PC-9 (cell line): ENCODE data around the gene HLA-DOA. TPM values are rescaled to one million over a fixed set of nuclear protein-coding genes. Genes with fewer than 3 reads are reported as not detected.

Source experiments
- BruUV-seq: library from RNA; stranded (reverse); fragments of 400-500 nt; replicated peaks from 2 replicates; lab custom pipeline; 2021; lab: Mats Ljungman, UMichigan
- CTCF ChIA-PET: fragments of 300-600 bp; sonication (Branson Sonifier 250); formaldehyde crosslinking; loops from one replicate; lab custom pipeline; 2022; ENCODE audit warnings: antibody characterized with exemption; lab: Charles Lee
- POLR2A ChIA-PET: fragments of 300-600 bp; sonication (Branson Sonifier 250); formaldehyde crosslinking; loops from one replicate; lab custom pipeline; 2022; ENCODE audit warnings: antibody characterized with exemption; ENCODE audit not compliant: unreplicated experiment; lab: Charles Lee
- DNase-seq, 2 experiments: peaks; one replicate each; pipeline versions ENCODE4 v3.0.0 to v3.0.0-alpha.2; 2015 to 2022; ENCODE audit warnings: mixed read lengths in 1 of 2
- H2AFZ ChIP-seq: fragments of 200-600 bp; sonication (generic); 2 replicates; pipeline ENCODE4 v1.8.1; 2017; ENCODE audit warnings: antibody characterized with exemption
- H3F3A ChIP-seq: fragments of 200-600 bp; sonication (generic); 2 replicates; pipeline ENCODE4 v1.8.1; 2017; ENCODE audit warnings: antibody characterized with exemption, mild to moderate bottlenecking, low read depth; ENCODE audit not compliant: insufficient read depth
- H3K27ac ChIP-seq: fragments of 200-600 bp; sonication (generic); 2 replicates; pipeline ENCODE4 v1.6.1; 2016; ENCODE audit warnings: mixed run types
- H3K27me3 ChIP-seq: fragments of 200-600 bp; sonication (generic); 2 replicates; pipeline ENCODE4 v1.6.1; 2016; ENCODE audit warnings: low read depth, mixed run types; ENCODE audit not compliant: insufficient read depth
- H3K36me3 ChIP-seq: fragments of 200-600 bp; sonication (generic); 2 replicates; pipeline ENCODE4 v1.6.1; 2016; ENCODE audit warnings: low read depth, mixed run types
- H3K4me1 ChIP-seq: fragments of 200-600 bp; sonication (generic); replicated peaks from 2 replicates; pipeline ENCODE4 v1.6.1; 2016; ENCODE audit warnings: mixed run types; ENCODE audit not compliant: insufficient read depth
- H3K4me2 ChIP-seq: fragments of 200-600 bp; sonication (generic); 2 replicates; pipeline ENCODE4 v1.6.1; 2017; ENCODE audit warnings: mixed run types
- H3K4me3 ChIP-seq: fragments of 200-600 bp; sonication (generic); 2 replicates; pipeline ENCODE4 v1.6.1; 2016; ENCODE audit warnings: mixed run types
- H3K79me2 ChIP-seq: fragments of 200-600 bp; sonication (generic); 2 replicates; pipeline ENCODE4 v1.6.1; 2017; ENCODE audit warnings: low read depth, mixed run types
- H3K9me2 ChIP-seq: fragments of 200-600 bp; sonication (generic); 2 replicates; pipeline ENCODE4 v1.8.1; 2017; ENCODE audit warnings: mild to moderate bottlenecking; ENCODE audit not compliant: insufficient read depth
- H3K9me3 ChIP-seq: fragments of 200-600 bp; sonication (generic); 2 replicates; pipeline ENCODE4 v1.8.1; 2016; ENCODE audit warnings: low read depth; ENCODE audit not compliant: insufficient read depth
- H4K20me1 ChIP-seq: fragments of 200-600 bp; sonication (generic); 2 replicates; pipeline ENCODE4 v1.8.1; 2017; ENCODE audit not compliant: insufficient read depth
- EZH2 ChIP-seq: fragments of 200-600 bp; sonication (generic); IDR thresholded peaks from 2 replicates; pipeline ENCODE4 v1.8.0; 2017; ENCODE audit warnings: antibody characterized with exemption, low read depth
- intact Hi-C: fragments of 100-400 bp; cut with micrococcal nuclease; formaldehyde crosslinking; loops from one replicate; pipeline ENCODE4 v1.10.0; 2022; ENCODE audit not compliant: unreplicated experiment
- total RNA-seq: library from RNA; stranded (reverse); gene quantifications from 2 replicates; pipeline ENCODE4 v1.2.3, GENCODE V29; 2021
- TF ChIP-seq, protein P1 (sequence below): fragments of 200-600 bp; sonication (generic); conservative IDR thresholded peaks from 2 replicates; pipeline ENCODE4 v1.6.1; 2017; ENCODE audit warnings: mixed run types, antibody characterized with exemption, mild to moderate bottlenecking, moderate library complexity

HLA-DOA gene
- total RNA-seq, 1 experiment from 2014 or later = not detected

DNA sequence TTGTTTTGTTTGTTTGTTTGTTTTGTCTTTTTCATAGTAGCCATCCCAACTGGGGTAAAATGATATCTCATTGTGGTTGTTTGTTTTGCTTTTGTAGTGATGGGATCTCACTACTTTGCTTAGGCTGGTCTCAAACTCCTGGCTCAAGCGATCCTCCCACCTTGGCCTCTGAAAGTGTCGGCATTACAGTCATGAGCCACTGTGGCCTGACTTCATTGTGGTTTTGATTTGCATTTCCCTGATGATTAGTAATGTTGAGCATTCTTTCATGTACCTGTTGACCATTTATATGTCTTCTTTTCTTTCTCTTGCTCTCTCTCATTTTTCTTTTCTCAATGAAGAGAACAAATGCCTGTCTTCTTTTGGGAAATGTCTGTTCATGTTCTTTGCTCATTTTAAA is 30.8 kb upstream of the HLA-DOA start:
- intact Hi-C loops = no loop called here
- H3K36me3 ChIP-seq = no peaks in the 10 kb centered on the region
- H3K9me2 ChIP-seq = no peaks in the 10 kb centered on the region
- no peaks in the 10 kb centered on the region for H3K4me1 ChIP-seq
- H3F3A ChIP-seq = no peaks in the 10 kb centered on the region
- POLR2A ChIA-PET = no interaction called here
- H3K79me2 ChIP-seq = no peaks in the 10 kb centered on the region
- no peak overlapping the region for H3K4me3 ChIP-seq
- H4K20me1 ChIP-seq = no peaks in the 10 kb centered on the region
- peaks cover 34% of the 10 kb centered on the region for H3K27me3 ChIP-seq
- no peak overlapping the region for H3K27ac ChIP-seq
- H3K4me2 ChIP-seq = no peak overlapping the region
- CTCF ChIA-PET = no interaction called here
- no peak for TF ChIP-seq EZH2
- TF ChIP-seq, protein P1, sequence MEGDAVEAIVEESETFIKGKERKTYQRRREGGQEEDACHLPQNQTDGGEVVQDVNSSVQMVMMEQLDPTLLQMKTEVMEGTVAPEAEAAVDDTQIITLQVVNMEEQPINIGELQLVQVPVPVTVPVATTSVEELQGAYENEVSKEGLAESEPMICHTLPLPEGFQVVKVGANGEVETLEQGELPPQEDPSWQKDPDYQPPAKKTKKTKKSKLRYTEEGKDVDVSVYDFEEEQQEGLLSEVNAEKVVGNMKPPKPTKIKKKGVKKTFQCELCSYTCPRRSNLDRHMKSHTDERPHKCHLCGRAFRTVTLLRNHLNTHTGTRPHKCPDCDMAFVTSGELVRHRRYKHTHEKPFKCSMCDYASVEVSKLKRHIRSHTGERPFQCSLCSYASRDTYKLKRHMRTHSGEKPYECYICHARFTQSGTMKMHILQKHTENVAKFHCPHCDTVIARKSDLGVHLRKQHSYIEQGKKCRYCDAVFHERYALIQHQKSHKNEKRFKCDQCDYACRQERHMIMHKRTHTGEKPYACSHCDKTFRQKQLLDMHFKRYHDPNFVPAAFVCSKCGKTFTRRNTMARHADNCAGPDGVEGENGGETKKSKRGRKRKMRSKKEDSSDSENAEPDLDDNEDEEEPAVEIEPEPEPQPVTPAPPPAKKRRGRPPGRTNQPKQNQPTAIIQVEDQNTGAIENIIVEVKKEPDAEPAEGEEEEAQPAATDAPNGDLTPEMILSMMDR = no peak
- BruUV-seq = no TSS peak
- H3K9me3 ChIP-seq = no peaks in the 10 kb centered on the region
- H2AFZ ChIP-seq = no peak overlapping the region
- no peak for DNase-seq

DNA sequence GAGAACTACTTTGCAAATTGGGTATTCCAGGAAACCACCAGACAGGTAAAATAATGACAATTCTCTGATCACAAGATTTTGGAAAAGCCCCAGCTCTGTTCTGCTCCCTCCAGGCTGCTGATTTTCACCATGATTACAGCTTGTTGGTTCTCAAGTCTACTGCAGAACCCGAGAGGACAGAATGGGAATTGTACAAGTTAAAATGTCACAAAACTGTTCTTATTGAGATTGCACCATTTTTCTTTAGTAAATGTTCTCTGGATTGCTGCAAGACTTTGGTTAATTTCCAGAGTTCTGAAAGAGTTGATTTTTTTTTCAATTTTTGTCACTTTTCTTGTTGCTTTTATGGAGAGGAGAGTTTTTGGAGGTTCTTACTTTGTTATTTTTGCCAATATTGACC is 27.1 kb upstream of the HLA-DOA start:
- ChIA-PET POLR2A (no interaction called here), CTCF (interaction anchor here (0.7 kb wide), 1 partner anchor 264 kb away, joined by 6 read pairs; no protein-coding TSS in a partner anchor)
- intact Hi-C loops = no loop called here
- no peaks in the 10 kb centered on the region for H3K9me2 ChIP-seq
- no peak overlapping the region for H3K27ac ChIP-seq
- no peak for TF ChIP-seq EZH2
- TF ChIP-seq, protein P1 = no peak
- no peak overlapping the region for H3K4me2 ChIP-seq
- no peak for DNase-seq
- no peaks in the 10 kb centered on the region; the same call in 1 of the 2 replicates for H3K9me3 ChIP-seq
- no peaks in the 10 kb centered on the region for H3K36me3 ChIP-seq
- no TSS peak for BruUV-seq
- no peaks in the 10 kb centered on the region for H3K79me2 ChIP-seq
- no peak overlapping the region for H2AFZ ChIP-seq
- H3K4me3 ChIP-seq = no peak overlapping the region
- peaks cover 46% of the 10 kb centered on the region; the same call in 1 of the 2 replicates for H3K27me3 ChIP-seq
- H3K4me1 ChIP-seq = no peaks in the 10 kb centered on the region
- H4K20me1 ChIP-seq = no peaks in the 10 kb centered on the region
- H3F3A ChIP-seq = no peaks in the 10 kb centered on the region

DNA sequence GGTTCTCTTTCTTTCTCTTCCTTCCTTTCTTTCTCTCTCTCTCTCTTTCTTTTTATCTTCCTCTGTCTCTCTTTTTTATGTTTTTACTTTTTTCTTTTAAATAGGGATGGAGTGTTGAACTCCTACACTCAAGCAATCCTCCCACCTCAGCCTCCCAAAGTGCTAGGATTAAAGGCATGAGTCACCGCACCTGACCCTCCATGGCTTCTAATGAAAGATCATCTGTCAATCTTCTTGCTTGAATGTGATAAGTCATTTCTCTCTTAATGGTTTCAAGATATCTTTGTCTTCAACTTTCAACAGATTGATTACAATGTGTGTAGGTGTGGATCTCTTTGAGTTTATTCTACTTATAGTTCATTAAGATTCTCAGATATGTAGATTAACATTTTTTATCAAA is 25.2 kb upstream of the HLA-DOA start:
- TF ChIP-seq EZH2 = no peak
- TF ChIP-seq, protein P1 = no peak
- Histone ChIP-seq H3F3A (no peaks in the 10 kb centered on the region), H2AFZ (no peak overlapping the region), H3K4me3 (no peak overlapping the region), H3K9me2 (no peaks in the 10 kb centered on the region), H3K27ac (no peak overlapping the region), H3K27me3 (peaks cover 64% of the 10 kb centered on the region), H4K20me1 (no peaks in the 10 kb centered on the region), H3K9me3 (no peaks in the 10 kb centered on the region; the same call in 1 of the 2 replicates), H3K36me3 (no peaks in the 10 kb centered on the region), H3K4me2 (no peak overlapping the region), H3K4me1 (no peaks in the 10 kb centered on the region), H3K79me2 (no peaks in the 10 kb centered on the region)
- no TSS peak for BruUV-seq
- DNase-seq = no peak
- CTCF ChIA-PET = no interaction called here
- POLR2A ChIA-PET = no interaction called here
- intact Hi-C loops = no loop called here
